Stimulated activated CD4-positive, alpha-beta T cell treated with anti-CD3 and anti-CD28 coated beads, Interleukin-1b, Interleukin-23, amount 100 ng/mL, for 48 hours (primary cell): ENCODE results near the gene IL18.
"Not testable (repeated sequence)": the region's sequence is repeated elsewhere in the genome, so short reads cannot be mapped to it uniquely, and the experiment has no call there.

Experiments used
- DNase-seq: peaks from one replicate; pipeline ENCODE4 v3.0.0-alpha.2; 2020

IL18 gene

GRCh38 chr11:112115386-112115785 is 48.5 kb downstream of the IL18 start:
- no peak for DNase-seq

- DNase-seq = no peak
Observed at GRCh38 chr11:112114460-112114859, 49.4 kb downstream of the IL18 start.

GRCh38 chr11:112113539-112114457 is 50.1 kb downstream of the IL18 start:
- no peak for DNase-seq

- DNase-seq = no peak
Observed at GRCh38 chr11:112106070-112106469, 57.8 kb downstream of the IL18 start.

GRCh38 chr11:112103446-112103845 is 60.4 kb downstream of the IL18 start:
- DNase-seq = no peak

GRCh38 chr11:112100462-112100861 is 63.4 kb downstream of the IL18 start:
- DNase-seq = no peak

- no peak for DNase-seq
Observed at GRCh38 chr11:112097734-112098528, 66.0 kb downstream of the IL18 start.

GRCh38 chr11:112096194-112096593 is 67.7 kb downstream of the IL18 start:
- DNase-seq = no peak

- not testable (repeated sequence) for DNase-seq
Observed at GRCh38 chr11:112095302-112095701, 68.6 kb downstream of the IL18 start.
